Vagina (tissue), 2 donors: ENCODE measurements around the gene DUSP28. TPM values are rescaled to one million over a fixed set of nuclear protein-coding genes. Genes with fewer than 3 reads are reported as not detected.

ENCODE experiments used
- DNase-seq, 2 donors: peaks; one replicate each; pipeline ENCODE4 v3.0.0-alpha.2; 2017; ENCODE audit errors: extremely low spot score in 2 of 2
- H3K27ac ChIP-seq: fragments of 200-600 bp; sonication (generic); one replicate; pipeline ENCODE4 v1.5.1; 2019
- H3K27me3 ChIP-seq: fragments of 200-600 bp; sonication (generic); one replicate; pipeline ENCODE4 v1.5.1; 2019
- H3K36me3 ChIP-seq, 2 donors: fragments of 200-600 bp; sonication (generic); one replicate each; pipeline ENCODE4 v1.5.1; 2017 to 2019
- H3K4me1 ChIP-seq: fragments of 200-600 bp; sonication (generic); one replicate; pipeline ENCODE4 v1.5.1; 2019
- H3K4me3 ChIP-seq, 2 donors: fragments of 200-600 bp; sonication (generic); 1 replicate in 1 of 2; 2 replicates in 1 of 2; pipeline ENCODE4 v1.5.1; 2016 to 2019
- H3K9me3 ChIP-seq: fragments of 200-600 bp; sonication (generic); one replicate; pipeline ENCODE4 v1.5.1; 2019
- POLR2A ChIP-seq, 2 donors: fragments of 450-650 bp; IDR thresholded peaks; one replicate each; pipeline ENCODE4 v1.6.1; 2017; ENCODE audit warnings: antibody characterized with exemption in 2 of 2, mild to moderate bottlenecking in 2 of 2, moderate library complexity in 2 of 2
- POLR2AphosphoS5 ChIP-seq, 2 donors: sonication (generic); formaldehyde crosslinking; IDR thresholded peaks; one replicate each; pipeline ENCODE4 v1.9.0; 2017; ENCODE audit warnings: antibody characterized with exemption in 2 of 2, mild to moderate bottlenecking in 2 of 2, low read depth in 1 of 2; ENCODE audit not compliant: insufficient read depth in 1 of 2
- intact Hi-C: fragments of 100-400 bp; cut with DNase I; formaldehyde crosslinking; loops from one replicate; pipeline ENCODE4 v1.15.1; 2023
- total RNA-seq: library from RNA; depleted of rRNA; stranded (reverse); fragments of >200 nt; gene quantifications from one replicate; pipeline ENCODE4 v1.2.3, GENCODE V29; 2016
- TF ChIP-seq, protein P1 (sequence below), 3 experiments: fragments of 450-650 bp in 2 of 3; fragments of 200-600 bp in 1 of 3; sonication (generic) in 1 of 3; IDR thresholded peaks; one replicate each; pipeline ENCODE4 v1.5.1; 2017 to 2019; ENCODE audit warnings: antibody characterized with exemption in 3 of 3, mild to moderate bottlenecking in 2 of 3, moderate library complexity in 2 of 3

Gene DUSP28
- total RNA-seq, 1 donor from 2014 or later, result 5.9 TPM

GRCh38 chr2:240589375-240589774 lies 29.2 kb downstream of the DUSP28 start:
- no peak overlapping the region for H3K27ac ChIP-seq
- DNase-seq, result no peak
- H3K27me3 ChIP-seq, result no peaks in the 10 kb centered on the region
- peaks cover 0 to 21% of the 10 kb centered on the region in 2 donors for H3K36me3 ChIP-seq
- H3K4me3 ChIP-seq, result no peak overlapping the region
- TF ChIP-seq POLR2AphosphoS5 (IDR thresholded peaks at IDR 0.05; ENCODE audit: insufficient read depth in 1 of 2, low read depth in 1 of 2) (no peak), POLR2A (IDR thresholded peaks at IDR 0.05) (no peak)
- TF ChIP-seq, protein P1, sequence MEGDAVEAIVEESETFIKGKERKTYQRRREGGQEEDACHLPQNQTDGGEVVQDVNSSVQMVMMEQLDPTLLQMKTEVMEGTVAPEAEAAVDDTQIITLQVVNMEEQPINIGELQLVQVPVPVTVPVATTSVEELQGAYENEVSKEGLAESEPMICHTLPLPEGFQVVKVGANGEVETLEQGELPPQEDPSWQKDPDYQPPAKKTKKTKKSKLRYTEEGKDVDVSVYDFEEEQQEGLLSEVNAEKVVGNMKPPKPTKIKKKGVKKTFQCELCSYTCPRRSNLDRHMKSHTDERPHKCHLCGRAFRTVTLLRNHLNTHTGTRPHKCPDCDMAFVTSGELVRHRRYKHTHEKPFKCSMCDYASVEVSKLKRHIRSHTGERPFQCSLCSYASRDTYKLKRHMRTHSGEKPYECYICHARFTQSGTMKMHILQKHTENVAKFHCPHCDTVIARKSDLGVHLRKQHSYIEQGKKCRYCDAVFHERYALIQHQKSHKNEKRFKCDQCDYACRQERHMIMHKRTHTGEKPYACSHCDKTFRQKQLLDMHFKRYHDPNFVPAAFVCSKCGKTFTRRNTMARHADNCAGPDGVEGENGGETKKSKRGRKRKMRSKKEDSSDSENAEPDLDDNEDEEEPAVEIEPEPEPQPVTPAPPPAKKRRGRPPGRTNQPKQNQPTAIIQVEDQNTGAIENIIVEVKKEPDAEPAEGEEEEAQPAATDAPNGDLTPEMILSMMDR (IDR thresholded peaks at IDR 0.05), result no peak
- intact Hi-C loops, result no loop called here
- H3K4me1 ChIP-seq, result peaks cover 35% of the 10 kb centered on the region
- H3K9me3 ChIP-seq, result no peaks in the 10 kb centered on the region

DNA sequence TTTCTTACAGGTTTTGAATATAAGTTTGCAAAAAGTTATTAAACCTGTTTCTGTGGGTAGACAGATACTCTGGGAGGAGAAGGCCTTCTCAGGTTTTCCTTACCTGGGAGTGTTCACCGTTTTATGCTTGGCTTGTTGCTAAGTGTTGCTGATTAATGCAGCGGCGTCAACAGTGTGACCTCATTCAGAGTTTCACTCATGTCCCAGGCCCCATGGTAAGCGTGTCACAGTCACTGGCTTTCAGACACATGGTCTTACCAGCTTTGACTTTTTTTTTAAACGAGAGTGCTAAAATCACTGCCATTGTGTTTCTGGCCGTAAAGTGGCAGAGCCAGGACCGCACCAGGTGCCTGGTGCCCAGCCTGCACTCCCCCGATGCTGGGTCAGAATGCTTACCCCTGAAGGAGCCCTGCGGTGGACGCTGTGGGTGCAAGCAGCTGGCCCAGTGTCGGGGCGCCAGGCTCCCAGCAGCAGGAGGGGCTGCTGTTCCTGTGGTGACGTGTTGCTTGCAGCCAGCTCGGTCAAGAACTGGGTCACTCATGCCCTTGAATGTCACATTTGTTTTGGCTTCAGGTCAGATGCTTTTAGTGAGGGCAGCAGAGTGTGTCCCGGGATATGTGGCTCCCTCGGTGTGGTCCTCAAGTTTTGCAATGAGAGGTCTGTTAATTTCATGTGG lies 29.8 kb downstream of the DUSP28 start:
- Histone ChIP-seq H3K4me3 (no peak overlapping the region), H3K4me1 (peaks cover 29% of the 10 kb centered on the region), H3K27ac (no peak overlapping the region), H3K27me3 (no peaks in the 10 kb centered on the region), H3K9me3 (no peaks in the 10 kb centered on the region), H3K36me3 (peaks cover 0 to 21% of the 10 kb centered on the region in 2 donors)
- TF ChIP-seq POLR2AphosphoS5 (IDR thresholded peaks at IDR 0.05; ENCODE audit: insufficient read depth in 1 of 2, low read depth in 1 of 2), result no peak
- TF ChIP-seq, protein P1 (IDR thresholded peaks at IDR 0.05), result no peak
- no peak for TF ChIP-seq POLR2A (IDR thresholded peaks at IDR 0.05)
- no peak for DNase-seq
- intact Hi-C loops, result no loop called here

- intact Hi-C loops, result no loop called here
- TF ChIP-seq POLR2AphosphoS5 (IDR thresholded peaks at IDR 0.05; ENCODE audit: insufficient read depth in 1 of 2, low read depth in 1 of 2) (no peak), POLR2A (IDR thresholded peaks at IDR 0.05) (no peak)
- TF ChIP-seq, protein P1 (IDR thresholded peaks at IDR 0.05), result no peak
- Histone ChIP-seq H3K4me3 (no peak overlapping the region), H3K4me1 (peaks cover 22% of the 10 kb centered on the region), H3K36me3 (peaks cover 0 to 21% of the 10 kb centered on the region in 2 donors), H3K9me3 (no peaks in the 10 kb centered on the region), H3K27me3 (no peaks in the 10 kb centered on the region), H3K27ac (no peak overlapping the region)
- no peak for DNase-seq
These were observed 30.5 kb downstream of the DUSP28 start for GRCh38 chr2:240590681-240591111.

- H3K27me3 ChIP-seq, result no peaks in the 10 kb centered on the region
- H3K4me3 ChIP-seq, result no peak overlapping the region
- H3K4me1 ChIP-seq, result peaks cover 20% of the 10 kb centered on the region
- intact Hi-C loops, result no loop called here
- H3K27ac ChIP-seq, result no peak overlapping the region
- no peaks in the 10 kb centered on the region for H3K9me3 ChIP-seq
- H3K36me3 ChIP-seq, result peaks cover 0 to 21% of the 10 kb centered on the region in 2 donors
- TF ChIP-seq POLR2A (IDR thresholded peaks at IDR 0.05), result no peak
- no peak for TF ChIP-seq POLR2AphosphoS5 (IDR thresholded peaks at IDR 0.05; ENCODE audit: insufficient read depth in 1 of 2, low read depth in 1 of 2)
- TF ChIP-seq, protein P1 (IDR thresholded peaks at IDR 0.05), result no peak
- DNase-seq, result no peak
These were observed 31.1 kb downstream of the DUSP28 start for GRCh38 chr2:240591226-240591625.

GRCh38 chr2:240591784-240592183 lies 31.6 kb downstream of the DUSP28 start:
- Histone ChIP-seq H3K27ac (no peak overlapping the region), H3K4me3 (no peak overlapping the region), H3K27me3 (no peaks in the 10 kb centered on the region), H3K9me3 (no peaks in the 10 kb centered on the region), H3K36me3 (peaks cover 0 to 21% of the 10 kb centered on the region in 2 donors), H3K4me1 (peaks cover 20% of the 10 kb centered on the region)
- intact Hi-C loops, result no loop called here
- no peak for TF ChIP-seq POLR2AphosphoS5 (IDR thresholded peaks at IDR 0.05; ENCODE audit: insufficient read depth in 1 of 2, low read depth in 1 of 2)
- TF ChIP-seq POLR2A (IDR thresholded peaks at IDR 0.05), result no peak
- TF ChIP-seq, protein P1 (IDR thresholded peaks at IDR 0.05), result no peak
- no peak for DNase-seq
